Measurements from ENCODE around the gene MINAR2.

Gene MINAR2

GRCh38 chr5:129747572-129748407, at the start of gene MINAR2:
Gene MINAR2, plus strand, starts transcription at chr5:129748094. Its CDS starts 97 bp downstream, at chr5:129748191.
- DNase-seq (ENCODE audit: low read depth), result no peak
- H3K4me3 ChIP-seq (ENCODE audit: low read depth, low read length), result no peak within 1 kb of the TSS
- TF ChIP-seq POLR2A (IDR thresholded peaks at IDR 0.05; ENCODE audit: extremely low read depth, insufficient read length) (no peak), MYC (IDR thresholded peaks at IDR 0.05; ENCODE audit: low read depth, low read length) (no peak), MAX (IDR thresholded peaks at IDR 0.05; ENCODE audit: low read depth, low read length) (no peak), CTCF (IDR thresholded peaks at IDR 0.05; ENCODE audit: low read depth, low read length) (no peak)

GRCh38 chr5:129698661-129699060, 49.2 kb upstream of the MINAR2 start:
- no peak overlapping the region for H3K4me3 ChIP-seq (ENCODE audit: low read depth, low read length)
- TF ChIP-seq MAX (IDR thresholded peaks at IDR 0.05; ENCODE audit: low read depth, low read length) (no peak), POLR2A (IDR thresholded peaks at IDR 0.05; ENCODE audit: extremely low read depth, insufficient read length) (no peak), MYC (IDR thresholded peaks at IDR 0.05; ENCODE audit: low read depth, low read length) (no peak), CTCF (IDR thresholded peaks at IDR 0.05; ENCODE audit: low read depth, low read length) (no peak)
- DNase-seq (ENCODE audit: low read depth), result no peak

GRCh38 chr5:129716235-129716634, 31.7 kb upstream of the MINAR2 start:
- no peak for TF ChIP-seq MAX (IDR thresholded peaks at IDR 0.05; ENCODE audit: low read depth, low read length)
- TF ChIP-seq MYC (IDR thresholded peaks at IDR 0.05; ENCODE audit: low read depth, low read length), result no peak
- no peak for TF ChIP-seq POLR2A (IDR thresholded peaks at IDR 0.05; ENCODE audit: extremely low read depth, insufficient read length)
- no peak for TF ChIP-seq CTCF (IDR thresholded peaks at IDR 0.05; ENCODE audit: low read depth, low read length)
- H3K4me3 ChIP-seq (ENCODE audit: low read depth, low read length), result no peak overlapping the region
- no peak for DNase-seq (ENCODE audit: low read depth)

GRCh38 chr5:129716651-129717050, 31.2 kb upstream of the MINAR2 start:
- no peak for DNase-seq (ENCODE audit: low read depth)
- TF ChIP-seq POLR2A (IDR thresholded peaks at IDR 0.05; ENCODE audit: extremely low read depth, insufficient read length) (no peak), CTCF (IDR thresholded peaks at IDR 0.05; ENCODE audit: low read depth, low read length) (no peak), MYC (IDR thresholded peaks at IDR 0.05; ENCODE audit: low read depth, low read length) (no peak), MAX (IDR thresholded peaks at IDR 0.05; ENCODE audit: low read depth, low read length) (no peak)
- H3K4me3 ChIP-seq (ENCODE audit: low read depth, low read length), result no peak overlapping the region

- no peak for TF ChIP-seq MAX (IDR thresholded peaks at IDR 0.05; ENCODE audit: low read depth, low read length)
- no peak for TF ChIP-seq CTCF (IDR thresholded peaks at IDR 0.05; ENCODE audit: low read depth, low read length)
- TF ChIP-seq POLR2A (IDR thresholded peaks at IDR 0.05; ENCODE audit: extremely low read depth, insufficient read length), result no peak
- no peak for TF ChIP-seq MYC (IDR thresholded peaks at IDR 0.05; ENCODE audit: low read depth, low read length)
- H3K4me3 ChIP-seq (ENCODE audit: low read depth, low read length), result no peak overlapping the region
- DNase-seq (ENCODE audit: low read depth), result no peak
These were observed 30.1 kb upstream of the MINAR2 start for GRCh38 chr5:129717751-129718310.

All from NB4 (cell line).